Neural crest cell (in vitro differentiated cells): ENCODE data around the gene TMEM200A. TPM values are rescaled to one million over a fixed set of nuclear protein-coding genes. Genes with fewer than 3 reads are reported as not detected.

Experiments
- DNase-seq: peaks from one replicate; pipeline ENCODE4 v3.0.0; 2021; ENCODE audit warnings: low read depth, mixed read lengths, low spot score
- H3K27ac Mint-ChIP-seq: one replicate; pipeline ENCODE4 v1.8.0; 2021; ENCODE audit warnings: mild to moderate bottlenecking, mixed read lengths; ENCODE audit not compliant: unreplicated experiment
- H3K27me3 Mint-ChIP-seq: 2 replicates; pipeline ENCODE4 v1.8.0; 2021; ENCODE audit warnings: low read depth, mild to moderate bottlenecking, mixed read lengths
- H3K36me3 Mint-ChIP-seq: 2 replicates; pipeline ENCODE4 v1.8.0; 2021; ENCODE audit warnings: low read depth, mild to moderate bottlenecking, mixed read lengths
- H3K4me1 Mint-ChIP-seq: 2 replicates; pipeline ENCODE4 v1.8.0; 2021; ENCODE audit warnings: mixed read lengths
- H3K4me3 Mint-ChIP-seq: one replicate; pipeline ENCODE4 v1.8.0; 2021; ENCODE audit warnings: mild to moderate bottlenecking, mixed read lengths
- H3K9me3 Mint-ChIP-seq: 2 replicates; pipeline ENCODE4 v1.8.0; 2021; ENCODE audit warnings: mixed read lengths
- long read RNA-seq: library from polyadenylated mRNA; unstranded; transcript quantifications from one replicate; pipeline ENCODE4 v2.0.0, GENCODE V29; 2020
- total RNA-seq: library from RNA; stranded (reverse); gene quantifications from 2 replicates; pipeline ENCODE4 v1.2.1, GENCODE V29; 2021
- TF ChIP-seq, protein P1 (sequence below): fragments of 200-600 bp; sonication (generic); conservative IDR thresholded peaks from 2 replicates; pipeline ENCODE4 v1.5.0; 2021; ENCODE audit warnings: antibody characterized with exemption, mild to moderate bottlenecking

Gene TMEM200A
- total RNA-seq: 2.9 and 3.2 TPM in 2 replicates
- long read RNA-seq, partial matches to known transcripts: 1 of 2 reads
- long read RNA-seq, other reads (novel, unspliced or antisense): 0 of 2 reads

DNA sequence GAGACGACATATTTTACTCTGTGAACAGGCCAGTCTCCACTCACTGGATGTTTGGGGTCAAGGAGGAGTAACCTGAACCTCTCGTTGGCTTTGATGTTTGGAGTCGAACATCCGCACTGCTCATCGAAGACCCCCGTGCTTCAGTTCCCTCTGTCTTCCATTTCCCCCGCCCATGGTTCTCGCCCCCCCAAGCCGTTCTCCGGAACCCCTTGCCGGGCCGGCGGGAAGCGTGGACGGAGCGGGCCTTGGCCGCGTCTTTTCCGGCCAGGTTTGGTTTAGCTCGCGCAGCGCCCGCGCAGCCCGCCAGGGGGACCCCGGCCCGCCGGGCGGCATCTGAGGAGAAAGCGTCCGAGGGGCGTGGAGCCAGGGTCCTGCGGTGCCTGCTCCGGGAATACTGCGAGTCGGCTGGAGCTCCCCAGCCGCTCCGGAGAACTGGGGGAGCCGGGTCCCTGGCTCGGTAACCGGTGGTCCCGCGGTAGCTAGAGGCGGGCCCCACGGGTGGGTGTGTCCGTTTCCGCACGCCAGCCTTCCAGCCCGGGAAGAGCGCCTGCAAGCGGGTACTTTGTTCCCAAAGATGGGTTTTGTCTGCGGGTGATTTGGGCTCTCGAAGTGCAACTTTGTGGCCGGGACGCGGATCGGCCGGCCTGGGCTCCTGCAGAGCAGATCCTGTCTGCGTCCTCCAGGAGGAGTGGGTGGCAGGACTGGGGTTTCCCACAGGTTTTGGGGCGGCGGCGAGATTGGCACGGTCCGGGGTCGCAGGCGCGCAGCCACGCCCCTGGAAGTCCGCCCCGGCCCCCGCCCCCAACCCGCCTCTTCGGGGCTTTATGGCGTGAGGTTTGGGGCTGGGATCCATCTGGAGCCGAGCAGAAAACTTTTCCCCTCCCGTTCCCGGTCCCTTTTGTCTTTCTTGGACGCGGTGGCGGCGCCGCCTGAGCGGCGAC lies at the start of gene TMEM200A:
TMEM200A (plus strand) TSS at position 852 of the 941 bp plus-strand sequence. CDS start 74,406 bp downstream, outside the sequence.
- no peak within 1 kb of the TSS for H3K27ac Mint-ChIP-seq
- TF ChIP-seq, protein P1, sequence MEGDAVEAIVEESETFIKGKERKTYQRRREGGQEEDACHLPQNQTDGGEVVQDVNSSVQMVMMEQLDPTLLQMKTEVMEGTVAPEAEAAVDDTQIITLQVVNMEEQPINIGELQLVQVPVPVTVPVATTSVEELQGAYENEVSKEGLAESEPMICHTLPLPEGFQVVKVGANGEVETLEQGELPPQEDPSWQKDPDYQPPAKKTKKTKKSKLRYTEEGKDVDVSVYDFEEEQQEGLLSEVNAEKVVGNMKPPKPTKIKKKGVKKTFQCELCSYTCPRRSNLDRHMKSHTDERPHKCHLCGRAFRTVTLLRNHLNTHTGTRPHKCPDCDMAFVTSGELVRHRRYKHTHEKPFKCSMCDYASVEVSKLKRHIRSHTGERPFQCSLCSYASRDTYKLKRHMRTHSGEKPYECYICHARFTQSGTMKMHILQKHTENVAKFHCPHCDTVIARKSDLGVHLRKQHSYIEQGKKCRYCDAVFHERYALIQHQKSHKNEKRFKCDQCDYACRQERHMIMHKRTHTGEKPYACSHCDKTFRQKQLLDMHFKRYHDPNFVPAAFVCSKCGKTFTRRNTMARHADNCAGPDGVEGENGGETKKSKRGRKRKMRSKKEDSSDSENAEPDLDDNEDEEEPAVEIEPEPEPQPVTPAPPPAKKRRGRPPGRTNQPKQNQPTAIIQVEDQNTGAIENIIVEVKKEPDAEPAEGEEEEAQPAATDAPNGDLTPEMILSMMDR: peak; percentile 82
- H3K4me1 Mint-ChIP-seq: peaks cover 7% of the 10 kb centered on the region
- peak; percentile 83 for DNase-seq
- H3K36me3 Mint-ChIP-seq: no peaks in the 10 kb centered on the region
- H3K4me3 Mint-ChIP-seq: peak within 1 kb of the TSS; percentile 93
- H3K27me3 Mint-ChIP-seq: peaks cover 72% of the 10 kb centered on the region
- no peaks in the 10 kb centered on the region for H3K9me3 Mint-ChIP-seq

GRCh38 chr6:130320908-130321307 lies 44.9 kb upstream of the TMEM200A start:
- DNase-seq: no peak
- H3K4me3 Mint-ChIP-seq: no peak overlapping the region
- no peaks in the 10 kb centered on the region for H3K36me3 Mint-ChIP-seq
- H3K27me3 Mint-ChIP-seq: peaks cover 14% of the 10 kb centered on the region
- H3K9me3 Mint-ChIP-seq: no peaks in the 10 kb centered on the region
- H3K4me1 Mint-ChIP-seq: no peaks in the 10 kb centered on the region
- TF ChIP-seq, protein P1: no peak
- no peak overlapping the region for H3K27ac Mint-ChIP-seq

- H3K27me3 Mint-ChIP-seq: peaks cover 14% of the 10 kb centered on the region
- H3K4me3 Mint-ChIP-seq: no peak overlapping the region
- H3K27ac Mint-ChIP-seq: no peak overlapping the region
- H3K9me3 Mint-ChIP-seq: no peaks in the 10 kb centered on the region
- no peaks in the 10 kb centered on the region for H3K4me1 Mint-ChIP-seq
- peak; percentile 18 for DNase-seq
- no peaks in the 10 kb centered on the region for H3K36me3 Mint-ChIP-seq
- TF ChIP-seq, protein P1: peak; percentile 98
Observed at GRCh38 chr6:130322673-130323268, 43.0 kb upstream of the TMEM200A start.

DNA sequence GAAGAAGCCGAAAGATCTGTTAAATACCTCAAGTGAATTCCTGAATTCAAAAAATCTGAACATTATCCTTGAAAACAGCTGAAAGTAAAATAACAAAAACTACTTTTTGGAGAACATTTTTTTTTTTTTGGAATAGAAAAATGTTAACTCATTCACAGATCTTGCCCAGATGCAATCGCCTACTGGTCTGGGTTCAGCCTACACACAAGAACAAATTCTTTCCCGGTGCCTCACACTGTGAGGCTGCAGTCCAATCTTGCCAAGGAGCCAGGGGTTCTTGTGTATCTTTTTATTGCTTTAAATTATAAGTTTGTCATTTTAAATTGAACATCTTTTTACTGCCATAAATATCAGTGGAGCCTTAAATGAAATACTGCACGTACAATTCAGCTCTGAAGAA lies 41.2 kb upstream of the TMEM200A start:
- H3K9me3 Mint-ChIP-seq: no peaks in the 10 kb centered on the region
- H3K27me3 Mint-ChIP-seq: peaks cover 12% of the 10 kb centered on the region
- H3K4me3 Mint-ChIP-seq: no peak overlapping the region
- no peaks in the 10 kb centered on the region for H3K4me1 Mint-ChIP-seq
- DNase-seq: no peak
- H3K36me3 Mint-ChIP-seq: no peaks in the 10 kb centered on the region
- TF ChIP-seq, protein P1: no peak
- H3K27ac Mint-ChIP-seq: no peak overlapping the region

GRCh38 chr6:130326496-130326895 lies 39.3 kb upstream of the TMEM200A start:
- Mint-ChIP-seq H3K27ac (no peak overlapping the region), H3K4me1 (no peaks in the 10 kb centered on the region)

More at GRCh38 chr6:130326496-130326895, 39.3 kb upstream of the TMEM200A start:
- TF ChIP-seq, protein P1: no peak
- Mint-ChIP-seq H3K36me3 (no peaks in the 10 kb centered on the region), H3K27me3 (no peaks in the 10 kb centered on the region), H3K4me3 (no peak overlapping the region), H3K9me3 (no peaks in the 10 kb centered on the region)
- DNase-seq: no peak
